Astrocyte (in vitro differentiated cells and primary cell): ENCODE results near the gene ADGRF3. TPM values are rescaled to one million over a fixed set of nuclear protein-coding genes. Genes with fewer than 3 reads are reported as not detected.
"Not testable (repeated sequence)": the region's sequence is repeated elsewhere in the genome, so short reads cannot be mapped to it uniquely, and the experiment has no call there.

Source experiments
- DNase-seq: peaks from one replicate; pipeline ENCODE4 v3.0.0-alpha.2; 2010; ENCODE audit warnings: low read depth
- FAIRE-seq: peaks from 2 replicates; lab custom pipeline; 2011; peaks lifted over from hg19 to GRCh38; lab: Jason Lieb, UNC
- H2AFZ ChIP-seq: 2 replicates; pipeline ENCODE4 v1.6.0; 2012; ENCODE audit warnings: low read depth, low read length, inconsistent platforms
- H3K27ac ChIP-seq: 2 replicates; pipeline ENCODE4 v1.5.1; 2011; ENCODE audit warnings: low read depth, low read length, inconsistent platforms
- H3K27me3 ChIP-seq: 2 replicates; pipeline ENCODE4 v1.6.0; 2011; ENCODE audit warnings: low read length, inconsistent platforms; ENCODE audit not compliant: insufficient read depth
- H3K36me3 ChIP-seq: 2 replicates; pipeline ENCODE4 v1.5.1; 2011; ENCODE audit warnings: low read length, inconsistent platforms; ENCODE audit not compliant: insufficient read depth
- H3K4me1 ChIP-seq: 2 replicates; pipeline ENCODE4 v1.5.1; 2011; ENCODE audit warnings: low read length, inconsistent platforms; ENCODE audit not compliant: insufficient read depth
- H3K4me2 ChIP-seq: 2 replicates; pipeline ENCODE4 v1.6.0; 2012; ENCODE audit warnings: low read length, inconsistent platforms
- H3K4me3 ChIP-seq: 2 replicates; pipeline ENCODE4 v1.5.1; 2011; ENCODE audit warnings: low read depth, mild to moderate bottlenecking, low read length, inconsistent platforms; ENCODE audit not compliant: insufficient read depth
- H3K79me2 ChIP-seq: 2 replicates; pipeline ENCODE4 v1.6.0; 2012; ENCODE audit warnings: mild to moderate bottlenecking, low read length, inconsistent platforms; ENCODE audit not compliant: insufficient read depth
- H3K9ac ChIP-seq: 2 replicates; pipeline ENCODE4 v1.6.0; 2012; ENCODE audit warnings: mild to moderate bottlenecking, low read length, inconsistent platforms
- H3K9me3 ChIP-seq: 2 replicates; pipeline ENCODE4 v1.5.1; 2012; ENCODE audit warnings: low read depth, mild to moderate bottlenecking, low read length, inconsistent platforms; ENCODE audit not compliant: insufficient read depth
- H4K20me1 ChIP-seq: 2 replicates; pipeline ENCODE4 v1.6.0; 2012; ENCODE audit warnings: low read length, inconsistent platforms; ENCODE audit not compliant: insufficient read depth
- H3K27ac Mint-ChIP-seq: one replicate; pipeline ENCODE4 v1.8.0; 2021; ENCODE audit warnings: mild to moderate bottlenecking, mixed read lengths; ENCODE audit not compliant: unreplicated experiment
- H3K27me3 Mint-ChIP-seq: one replicate; pipeline ENCODE4 v1.8.0; 2021; ENCODE audit warnings: low read depth, mixed read lengths; ENCODE audit not compliant: unreplicated experiment
- H3K36me3 Mint-ChIP-seq: one replicate; pipeline ENCODE4 v1.8.0; 2021; ENCODE audit warnings: low read depth, mixed read lengths; ENCODE audit not compliant: unreplicated experiment
- H3K4me1 Mint-ChIP-seq: one replicate; pipeline ENCODE4 v1.8.0; 2021; ENCODE audit warnings: low read depth, mixed read lengths; ENCODE audit not compliant: unreplicated experiment
- H3K4me3 Mint-ChIP-seq: one replicate; pipeline ENCODE4 v1.8.0; 2021; ENCODE audit warnings: mild to moderate bottlenecking, moderate library complexity, mixed read lengths; ENCODE audit not compliant: unreplicated experiment
- H3K9me3 Mint-ChIP-seq: one replicate; pipeline ENCODE4 v1.8.0; 2021; ENCODE audit warnings: mild to moderate bottlenecking, mixed read lengths; ENCODE audit not compliant: unreplicated experiment
- EZH2 ChIP-seq: IDR thresholded peaks from 2 replicates; pipeline ENCODE4 v1.6.1; 2012; ENCODE audit warnings: mild to moderate bottlenecking, low read length, inconsistent platforms; ENCODE audit not compliant: insufficient read depth
- total RNA-seq: library from RNA; stranded (reverse); gene quantifications from 2 replicates; pipeline ENCODE4 v1.2.1, GENCODE V29; 2021
- TF ChIP-seq, protein P1 (sequence below): IDR thresholded peaks from 2 replicates; pipeline ENCODE4 v1.5.1; 2011; ENCODE audit warnings: low read depth, mild to moderate bottlenecking, inconsistent platforms, low read length, moderate library complexity; ENCODE audit not compliant: insufficient read depth

The ADGRF3 gene
- total RNA-seq, 1 donor from 2014 or later = 0.16 TPM

GRCh38 chr2:26269571-26270158 is 76.9 kb downstream of the ADGRF3 start:
- Histone ChIP-seq H3K4me1 (peaks cover 6% of the 10 kb centered on the region), H3K36me3 (peaks cover 6% of the 10 kb centered on the region), H4K20me1 (no peaks in the 10 kb centered on the region), H3K27me3 (no peaks in the 10 kb centered on the region), H3K9me3 (no peaks in the 10 kb centered on the region), H3K4me2 (no peak overlapping the region), H3K79me2 (no peaks in the 10 kb centered on the region), H3K9ac (no peak overlapping the region), H2AFZ (no peak overlapping the region), H3K4me3 (no peak overlapping the region), H3K27ac (no peak overlapping the region)
- H3K36me3 Mint-ChIP-seq = peaks cover 10% of the 10 kb centered on the region
- H3K27me3 Mint-ChIP-seq = no peaks in the 10 kb centered on the region
- TF ChIP-seq EZH2 = no peak
- TF ChIP-seq, protein P1, sequence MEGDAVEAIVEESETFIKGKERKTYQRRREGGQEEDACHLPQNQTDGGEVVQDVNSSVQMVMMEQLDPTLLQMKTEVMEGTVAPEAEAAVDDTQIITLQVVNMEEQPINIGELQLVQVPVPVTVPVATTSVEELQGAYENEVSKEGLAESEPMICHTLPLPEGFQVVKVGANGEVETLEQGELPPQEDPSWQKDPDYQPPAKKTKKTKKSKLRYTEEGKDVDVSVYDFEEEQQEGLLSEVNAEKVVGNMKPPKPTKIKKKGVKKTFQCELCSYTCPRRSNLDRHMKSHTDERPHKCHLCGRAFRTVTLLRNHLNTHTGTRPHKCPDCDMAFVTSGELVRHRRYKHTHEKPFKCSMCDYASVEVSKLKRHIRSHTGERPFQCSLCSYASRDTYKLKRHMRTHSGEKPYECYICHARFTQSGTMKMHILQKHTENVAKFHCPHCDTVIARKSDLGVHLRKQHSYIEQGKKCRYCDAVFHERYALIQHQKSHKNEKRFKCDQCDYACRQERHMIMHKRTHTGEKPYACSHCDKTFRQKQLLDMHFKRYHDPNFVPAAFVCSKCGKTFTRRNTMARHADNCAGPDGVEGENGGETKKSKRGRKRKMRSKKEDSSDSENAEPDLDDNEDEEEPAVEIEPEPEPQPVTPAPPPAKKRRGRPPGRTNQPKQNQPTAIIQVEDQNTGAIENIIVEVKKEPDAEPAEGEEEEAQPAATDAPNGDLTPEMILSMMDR = no peak
- H3K9me3 Mint-ChIP-seq = no peaks in the 10 kb centered on the region
- H3K4me3 Mint-ChIP-seq = no peak overlapping the region
- FAIRE-seq (no peak), DNase-seq (no peak)
- H3K27ac Mint-ChIP-seq = no peak overlapping the region
- peaks cover 4% of the 10 kb centered on the region for H3K4me1 Mint-ChIP-seq

DNA sequence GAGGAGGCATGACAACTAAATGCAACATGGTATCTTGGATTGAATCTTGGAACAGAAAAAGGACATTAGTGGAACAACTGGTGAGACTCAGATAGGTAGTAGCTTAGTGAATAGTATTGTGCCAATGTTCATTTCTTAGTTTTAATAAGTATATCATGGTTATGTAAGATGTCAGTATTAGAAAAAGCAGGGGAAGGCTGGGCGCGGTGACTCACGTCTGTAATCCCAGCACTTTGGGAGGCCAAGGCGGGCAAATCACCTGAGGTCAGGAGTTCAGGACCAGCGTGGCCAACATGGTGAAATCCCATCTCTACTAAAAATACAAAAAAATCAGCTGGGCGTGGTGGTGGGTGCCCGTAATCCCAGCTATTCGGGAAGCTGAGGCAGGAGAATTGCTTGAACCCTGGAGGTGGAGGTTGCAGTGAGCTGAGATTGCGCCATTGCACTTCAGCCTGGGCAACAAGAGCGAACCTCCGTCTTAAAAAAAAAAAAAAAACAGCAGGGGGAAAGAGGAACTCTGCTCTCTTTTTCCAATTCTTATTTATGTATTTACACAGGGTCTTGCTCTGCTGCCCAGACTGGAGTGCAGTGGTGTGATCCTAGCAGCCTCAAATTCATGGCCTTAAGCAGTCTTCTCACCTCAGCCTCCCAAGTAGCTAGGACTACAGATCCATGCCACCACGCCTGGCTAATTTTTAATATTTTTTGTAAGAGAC is 77.8 kb downstream of the ADGRF3 start:
- FAIRE-seq = not testable (repeated sequence)

DNA sequence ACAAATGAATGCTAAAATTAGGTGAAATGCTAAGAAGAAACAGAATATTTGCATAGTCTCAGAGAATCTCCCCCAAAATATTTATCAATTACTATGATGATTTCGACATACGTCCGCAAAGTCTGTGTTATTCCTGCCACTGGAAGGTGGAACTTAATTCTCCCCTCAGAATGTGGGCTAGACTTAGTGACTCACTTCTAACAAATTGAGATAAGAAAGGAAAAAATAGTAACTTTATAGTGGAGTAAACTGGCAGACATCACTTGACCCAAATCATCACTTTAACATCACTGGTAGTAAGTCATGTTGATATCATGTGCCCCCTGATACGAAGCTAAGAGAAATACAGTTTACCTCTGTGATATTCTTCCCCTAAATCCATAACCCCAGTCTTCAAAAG is 78.4 kb downstream of the ADGRF3 start:
- DNase-seq = peak; percentile 67
- H3K4me3 ChIP-seq = no peak overlapping the region
- no peaks in the 10 kb centered on the region for H3K27me3 ChIP-seq
- Mint-ChIP-seq H3K4me1 (peaks cover 4% of the 10 kb centered on the region), H3K27ac (no peak overlapping the region), H3K4me3 (no peak overlapping the region), H3K9me3 (no peaks in the 10 kb centered on the region), H3K36me3 (peaks cover 10% of the 10 kb centered on the region), H3K27me3 (no peaks in the 10 kb centered on the region)
- H4K20me1 ChIP-seq = no peaks in the 10 kb centered on the region
- H3K4me1 ChIP-seq = peaks cover 6% of the 10 kb centered on the region
- peaks cover 13% of the 10 kb centered on the region for H3K36me3 ChIP-seq
- H3K4me2 ChIP-seq = no peak overlapping the region
- no peak overlapping the region for H3K9ac ChIP-seq
- TF ChIP-seq, protein P1 = no peak
- no peak for TF ChIP-seq EZH2
- peak; percentile 9 for FAIRE-seq
- no peaks in the 10 kb centered on the region for H3K79me2 ChIP-seq
- H3K27ac ChIP-seq = no peak overlapping the region
- no peaks in the 10 kb centered on the region for H3K9me3 ChIP-seq
- no peak overlapping the region for H2AFZ ChIP-seq

More for the DNA sequence above, 77.8 kb downstream of the ADGRF3 start:
- H3K27me3 ChIP-seq, H3K27me3 Mint-ChIP-seq, H3K36me3 Mint-ChIP-seq, H3K4me1 ChIP-seq, H3K27ac ChIP-seq, H3K27ac Mint-ChIP-seq, H3K4me3 Mint-ChIP-seq, DNase-seq, H2AFZ ChIP-seq, H4K20me1 ChIP-seq, H3K4me1 Mint-ChIP-seq, H3K4me2 ChIP-seq, H3K79me2 ChIP-seq, H3K9ac ChIP-seq, H3K9me3 ChIP-seq, H3K4me3 ChIP-seq, H3K36me3 ChIP-seq, H3K9me3 Mint-ChIP-seq: not testable (repeated sequence)

GRCh38 chr2:26258836-26259235 is 87.8 kb downstream of the ADGRF3 start:
- not testable (repeated sequence) for H3K27ac Mint-ChIP-seq, H3K4me2 ChIP-seq, H3K27me3 Mint-ChIP-seq, H3K27ac ChIP-seq, H3K4me3 ChIP-seq, H3K9me3 ChIP-seq, FAIRE-seq, H4K20me1 ChIP-seq, H3K27me3 ChIP-seq, H3K4me3 Mint-ChIP-seq, DNase-seq, H3K79me2 ChIP-seq, H3K4me1 ChIP-seq, H2AFZ ChIP-seq, H3K9ac ChIP-seq, H3K4me1 Mint-ChIP-seq, H3K9me3 Mint-ChIP-seq
- H3K36me3 ChIP-seq = peaks cover 15% of the 10 kb centered on the region
- peaks cover 21% of the 10 kb centered on the region for H3K36me3 Mint-ChIP-seq
